HepG2 (cell line): ENCODE measurements around the gene GMEB2. TPM values are rescaled to one million over a fixed set of nuclear protein-coding genes. Genes with fewer than 3 reads are reported as not detected.

Experiments
- ATAC-seq: fragments of 200-7000 bp; cut with Tn5 transposase; 3 replicates; pipeline ENCODE4 v1.9.1; 2020; ENCODE audit warnings: mild to moderate bottlenecking, moderate library complexity
- BruUV-seq: library from RNA; stranded (reverse); fragments of 400-500 nt; replicated peaks from 2 replicates; lab custom pipeline; 2021; lab: Mats Ljungman, UMichigan
- CTCF ChIA-PET: fragments of 300-600 bp; formaldehyde crosslinking; extraction: SDS; loops from one replicate; lab custom pipeline; 2021; ENCODE audit warnings: low total read pairs, inconsistent platforms, low intra/inter-chr PET ratio; lab: Yijun Ruan, JAX
- POLR2A ChIA-PET: fragments of 350-600 bp; sonication (Branson Sonifier 250); formaldehyde crosslinking; loops from one replicate; lab custom pipeline; 2020; ENCODE audit warnings: antibody characterized with exemption, inconsistent platforms; lab: Yijun Ruan, JAX
- DNase-seq: peaks from one replicate; pipeline ENCODE4 v3.0.0-alpha.2; 2015; ENCODE audit warnings: low spot score
- FAIRE-seq: peaks from 3 replicates; lab custom pipeline; 2011; peaks lifted over from hg19 to GRCh38; lab: Jason Lieb, UNC
- H2AFZ ChIP-seq: one replicate; pipeline ENCODE4 v1.6.1; 2011; ENCODE audit warnings: low read length, inconsistent platforms
- H3K27ac ChIP-seq: fragments of 300-600 bp; 3 replicates; pipeline ENCODE4 v1.8.0; 2011; ENCODE audit warnings: mixed run types, mild to moderate bottlenecking, mixed read lengths, low read length, inconsistent platforms; ENCODE audit not compliant: insufficient read depth; ENCODE audit errors: extremely low read length
- H3K27me3 ChIP-seq, 2 experiments: fragments of 200-600 bp in 1 of 2; 2 replicates in 1 of 2; 3 replicates in 1 of 2; pipeline versions ENCODE4 v1.6.0 to v1.8.0; 2011; ENCODE audit warnings: low read length in 2 of 2, mild to moderate bottlenecking in 2 of 2, moderate library complexity in 2 of 2, inconsistent platforms in 1 of 2; ENCODE audit not compliant: insufficient read depth in 2 of 2, control insufficient read depth in 1 of 2
- H3K36me3 ChIP-seq, 2 experiments: fragments of 200-600 bp in 1 of 2; replicated peaks in 1 of 2; 2 replicates in 1 of 2; 3 replicates in 1 of 2; pipeline versions ENCODE4 v1.5.1 to v1.8.0; 2011; ENCODE audit warnings: low read length in 2 of 2, inconsistent platforms in 1 of 2; ENCODE audit not compliant: insufficient read depth in 2 of 2, control insufficient read depth in 1 of 2
- H3K4me1 ChIP-seq: 2 replicates; pipeline ENCODE4 v1.5.1; 2012; ENCODE audit warnings: low read length, inconsistent platforms; ENCODE audit not compliant: insufficient read depth
- H3K4me2 ChIP-seq: 2 replicates; pipeline ENCODE4 v1.6.0; 2011; ENCODE audit warnings: low read depth, low read length, inconsistent platforms
- H3K4me3 ChIP-seq, 3 experiments: fragments of 200-600 bp in 1 of 3; sonication (generic), shearing (Covaris generic) in 1 of 3; replicated peaks in 1 of 3; 2 replicates each; pipeline ENCODE4 v1.5.1; 2011 to 2016; ENCODE audit warnings: low read length in 3 of 3, inconsistent platforms in 2 of 3, low read depth in 2 of 3, mild to moderate bottlenecking in 2 of 3, control low read depth in 1 of 3, mixed read lengths in 1 of 3; ENCODE audit not compliant: insufficient read depth in 1 of 3
- H3K79me2 ChIP-seq: one replicate; pipeline ENCODE4 v1.6.1; 2011; ENCODE audit warnings: low read length, inconsistent platforms; ENCODE audit not compliant: insufficient read depth
- H3K9ac ChIP-seq: 2 replicates; pipeline ENCODE4 v1.6.0; 2011; ENCODE audit warnings: mild to moderate bottlenecking, low read depth, low read length, inconsistent platforms; ENCODE audit not compliant: insufficient read depth
- H3K9me3 ChIP-seq: 2 replicates; pipeline ENCODE4 v1.5.1; 2012; ENCODE audit warnings: mild to moderate bottlenecking, low read length
- H4K20me1 ChIP-seq: 2 replicates; pipeline ENCODE4 v1.6.0; 2011; ENCODE audit warnings: inconsistent platforms, mild to moderate bottlenecking, low read length, moderate library complexity; ENCODE audit not compliant: insufficient read depth
- MTA1 ChIP-seq: sonication (generic); formaldehyde crosslinking; IDR thresholded peaks from 2 replicates; pipeline ENCODE4 v1.4.0; 2020; ENCODE audit warnings: missing genetic modification reagents, mild to moderate bottlenecking, borderline replicate concordance
- NCOR1 ChIP-seq: fragments of 200-600 bp; sonication (generic); IDR thresholded peaks from 2 replicates; pipeline ENCODE4 v1.7.0; 2017; ENCODE audit warnings: antibody characterized with exemption, low read length, borderline replicate concordance
- NRL ChIP-seq: sonication (generic); formaldehyde crosslinking; IDR thresholded peaks from 2 replicates; pipeline ENCODE4 v1.5.0; 2020; ENCODE audit warnings: missing genetic modification reagents, mild to moderate bottlenecking, moderate library complexity, borderline replicate concordance
- SOX5 ChIP-seq: IDR thresholded peaks from 2 replicates; pipeline ENCODE4 v1.6.1; 2016; ENCODE audit warnings: borderline replicate concordance
- SRSF1 ChIP-seq: fragments of 200-400 bp; formaldehyde crosslinking; optimal IDR thresholded peaks from 2 replicates; pipeline ENCODE3; 2017; ENCODE audit warnings: mild to moderate bottlenecking, low read depth, low read length, moderate library complexity
- ZBTB20 ChIP-seq: sonication (generic); formaldehyde crosslinking; IDR thresholded peaks from 2 replicates; pipeline ENCODE4 v1.8.1; 2023; ENCODE audit warnings: missing genetic modification reagents, low read depth, mild to moderate bottlenecking, borderline replicate concordance
- ZNF343 ChIP-seq: sonication (generic); formaldehyde crosslinking; IDR thresholded peaks from 2 replicates; pipeline ENCODE4 v1.4.0; 2020; ENCODE audit warnings: mild to moderate bottlenecking, missing genetic modification reagents
- ZNF510 ChIP-seq: sonication (generic); formaldehyde crosslinking; IDR thresholded peaks from 2 replicates; pipeline ENCODE4 v1.4.0; 2020; ENCODE audit warnings: low read depth, mild to moderate bottlenecking, missing genetic modification reagents
- ZNF768 ChIP-seq: sonication (generic); formaldehyde crosslinking; IDR thresholded peaks from 2 replicates; pipeline ENCODE4 v1.4.0; 2020; ENCODE audit warnings: missing genetic modification reagents
- ZNF891 ChIP-seq: sonication (generic); formaldehyde crosslinking; IDR thresholded peaks from 2 replicates; pipeline ENCODE4 v1.5.0; 2020; ENCODE audit warnings: mild to moderate bottlenecking, missing genetic modification reagents
- WGBS: methylation state at CpG from one replicate; pipeline ENCODE4 v1.1.6; 2017; ENCODE audit warnings: low lambda C conversion rate; 5-methylcytosine and 5-hydroxymethylcytosine counted together
- in situ Hi-C: cut with HindIII; loops from 2 replicates; pipeline ENCODE4 v1.10.0; 2017; ENCODE audit warnings: low pct_unique_long_range_greater_than_20kb; ENCODE audit not compliant: extremely low pct_ligation_motif_present
- intact Hi-C: fragments of 100-400 bp; cut with micrococcal nuclease; formaldehyde crosslinking; loops from one replicate; pipeline ENCODE4 v1.10.0; 2022; ENCODE audit not compliant: unreplicated experiment
- polyA plus RNA-seq, 8 experiments: library from polyadenylated mRNA; depleted of rRNA in 3 of 8; stranded (reverse) in 7 of 8; unstranded in 1 of 8; fragments of >200 nt; fragmentation: Illumina TruSeq in 4 of 8; extraction: Trizol in 4 of 8; gene quantifications; 2 replicates each; pipeline versions ENCODE4 v1.2.1 to v1.2.3, GENCODE V29; 2011 to 2016; ENCODE audit warnings: low read depth in 4 of 8, missing spikeins in 1 of 8, mixed read lengths in 1 of 8; ENCODE audit not compliant: insufficient read depth in 1 of 8
- total RNA-seq, 5 experiments: library from RNA; depleted of rRNA; stranded (reverse); fragments of >200 nt; fragmentation: Illumina TruSeq; extraction: Trizol; gene quantifications; 2 replicates each; pipeline ENCODE4 v1.2.3, GENCODE V29; 2016; ENCODE audit warnings: low read depth in 1 of 5
- TF ChIP-seq, protein P1 (sequence below): sonication (generic); formaldehyde crosslinking; IDR thresholded peaks from 2 replicates; pipeline ENCODE4 v1.5.0; 2020; ENCODE audit warnings: missing genetic modification reagents, mild to moderate bottlenecking, borderline replicate concordance
- TF ChIP-seq, protein P2 (sequence below): sonication (generic); formaldehyde crosslinking; IDR thresholded peaks from 2 replicates; pipeline ENCODE4 v1.4.0; 2020; ENCODE audit warnings: missing genetic modification reagents

Gene GMEB2
- total and polyA plus RNA-seq, 2 of the 13 experiments (the other 11 are each of a cell fraction or from before 2014, with no cell fraction given), result 10.6 to 12.4 TPM

DNA sequence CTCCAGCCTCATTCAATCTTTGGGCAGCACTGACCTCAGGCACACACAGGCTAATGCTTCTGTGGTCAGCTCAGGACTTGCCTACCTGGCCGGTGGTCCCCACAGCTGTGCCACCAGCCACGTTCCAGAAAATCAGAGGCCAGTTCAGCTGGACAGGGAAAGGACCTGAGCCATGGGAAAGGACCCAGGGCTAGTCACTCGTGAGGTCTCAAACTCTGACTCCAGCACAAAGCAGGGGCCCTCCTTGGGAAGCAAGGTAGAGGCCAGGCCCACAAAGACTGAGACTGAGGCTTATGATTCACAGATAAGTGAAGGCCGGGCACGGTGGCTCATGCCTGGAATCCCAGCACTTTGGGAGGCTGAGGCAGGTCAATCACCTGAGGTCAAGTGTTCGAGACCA lies 30.5 kb downstream of the GMEB2 start:
- Histone ChIP-seq H4K20me1 (no peaks in the 10 kb centered on the region), H3K9me3 (no peaks in the 10 kb centered on the region), H3K4me2 (no peak overlapping the region), H3K27me3 (no peaks in the 10 kb centered on the region), H3K4me1 (no peaks in the 10 kb centered on the region), H3K36me3 (peaks cover 19 to 34% of the 10 kb centered on the region in 2 experiments; a peak in 4 of 5 replicates), H3K27ac (no peak overlapping the region), H3K79me2 (no peaks in the 10 kb centered on the region), H3K4me3 (no peak overlapping the region), H2AFZ (no peak overlapping the region), H3K9ac (no peak overlapping the region)
- CTCF ChIA-PET, result no interaction called here
- TF ChIP-seq NRL (CRISPR knock-in tag), result 0 out of 2 replicates have a peak, but pooled peaks have one; percentile 27
- TF ChIP-seq, protein P1, sequence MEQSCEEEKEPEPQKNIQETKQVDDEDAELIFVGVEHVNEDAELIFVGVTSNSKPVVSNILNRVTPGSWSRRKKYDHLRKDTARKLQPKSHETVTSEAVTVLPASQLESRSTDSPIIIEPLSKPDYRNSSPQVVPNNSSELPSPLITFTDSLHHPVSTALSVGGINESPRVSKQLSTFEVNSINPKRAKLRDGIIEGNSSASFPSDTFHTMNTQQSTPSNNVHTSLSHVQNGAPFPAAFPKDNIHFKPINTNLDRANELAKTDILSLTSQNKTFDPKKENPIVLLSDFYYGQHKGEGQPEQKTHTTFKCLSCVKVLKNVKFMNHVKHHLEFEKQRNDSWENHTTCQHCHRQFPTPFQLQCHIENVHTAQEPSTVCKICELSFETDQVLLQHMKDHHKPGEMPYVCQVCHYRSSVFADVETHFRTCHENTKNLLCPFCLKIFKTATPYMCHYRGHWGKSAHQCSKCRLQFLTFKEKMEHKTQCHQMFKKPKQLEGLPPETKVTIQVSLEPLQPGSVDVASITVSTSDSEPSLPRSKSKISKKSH (CRISPR knock-in tag), result 0 out of 2 replicates have a peak, but pooled peaks have one; percentile 72
- no peak for TF ChIP-seq NCOR1
- TF ChIP-seq ZNF891 (CRISPR knock-in tag), result peak; percentile 46; the same call in 1 of the 2 replicates
- TF ChIP-seq ZNF768 (CRISPR knock-in tag), result 0 out of 2 replicates have a peak, but pooled peaks have one; percentile 19
- TF ChIP-seq ZBTB20 (CRISPR knock-in tag), result no peak
- TF ChIP-seq ZNF343 (CRISPR knock-in tag), result no peak
- no peak for TF ChIP-seq SRSF1
- TF ChIP-seq, protein P2, sequence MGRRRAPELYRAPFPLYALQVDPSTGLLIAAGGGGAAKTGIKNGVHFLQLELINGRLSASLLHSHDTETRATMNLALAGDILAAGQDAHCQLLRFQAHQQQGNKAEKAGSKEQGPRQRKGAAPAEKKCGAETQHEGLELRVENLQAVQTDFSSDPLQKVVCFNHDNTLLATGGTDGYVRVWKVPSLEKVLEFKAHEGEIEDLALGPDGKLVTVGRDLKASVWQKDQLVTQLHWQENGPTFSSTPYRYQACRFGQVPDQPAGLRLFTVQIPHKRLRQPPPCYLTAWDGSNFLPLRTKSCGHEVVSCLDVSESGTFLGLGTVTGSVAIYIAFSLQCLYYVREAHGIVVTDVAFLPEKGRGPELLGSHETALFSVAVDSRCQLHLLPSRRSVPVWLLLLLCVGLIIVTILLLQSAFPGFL, result 0 out of 2 replicates have a peak, but pooled peaks have one; percentile 34
- TF ChIP-seq SOX5, result no peak
- 0 out of 2 replicates have a peak, but pooled peaks have one; percentile 27 for TF ChIP-seq MTA1 (CRISPR knock-in tag)
- no peak for TF ChIP-seq ZNF510 (CRISPR knock-in tag)
- no peak for DNase-seq
- intact Hi-C loops (no loop called here), in situ Hi-C loops (no loop called here)
- POLR2A ChIA-PET, result no interaction called here
- ATAC-seq, result no peak
- BruUV-seq, result no TSS peak
- WGBS, result 99% methylated on average over 6 of the region's 6 CpGs
- no peak for FAIRE-seq
